HCT116 (cell line): ENCODE data around the gene CTRB2. TPM values are rescaled to one million over a fixed set of nuclear protein-coding genes. Genes with fewer than 3 reads are reported as not detected.

Experiments
- ATAC-seq: fragments of 200-7000 bp; cut with Tn5 transposase; 2 replicates; pipeline ENCODE4 v1.9.1; 2020; ENCODE audit warnings: mild to moderate bottlenecking, moderate library complexity
- BruUV-seq: library from RNA; stranded (reverse); fragments of 400-500 nt; replicated peaks from 2 replicates; lab custom pipeline; 2021; lab: Mats Ljungman, UMichigan
- CTCF ChIA-PET: fragments of 300-600 bp; sonication (Branson Sonifier 250); formaldehyde crosslinking; loops from one replicate; lab custom pipeline; 2021; ENCODE audit warnings: antibody characterized with exemption; lab: Charles Lee
- POLR2A ChIA-PET: fragments of 300-600, 350-600 bp; sonication (Branson Sonifier 250); formaldehyde crosslinking; loops from one replicate; lab custom pipeline; 2021; ENCODE audit warnings: antibody characterized with exemption; lab: Charles Lee
- RAD21 ChIA-PET, 2 experiments: fragments of 300-600 bp; sonication (Branson Sonifier 250); formaldehyde crosslinking; loops; one replicate each; lab custom pipeline; 2023; ENCODE audit warnings: low total read pairs in 2 of 2; ENCODE audit not compliant: uncharacterized antibody in 2 of 2, unreplicated experiment in 2 of 2, low non-redundant PET in 1 of 2; lab: Charles Lee
- DNase-seq: peaks from one replicate; pipeline ENCODE4 v3.0.0-alpha.2; 2010; ENCODE audit warnings: low read depth, low spot score
- H2AFZ ChIP-seq: fragments of 200-600 bp; shearing (Covaris generic), sonication (generic); 2 replicates; pipeline ENCODE4 v1.6.1; 2017; ENCODE audit warnings: low read depth, mixed run types, mixed read lengths, antibody characterized with exemption, low read length; ENCODE audit not compliant: poor library complexity, severe bottlenecking
- H3K27ac ChIP-seq: 2 replicates; pipeline ENCODE4 v1.5.1; 2012; ENCODE audit warnings: low read depth, low read length
- H3K27me3 ChIP-seq: fragments of 200-600 bp; sonication (generic); 2 replicates; pipeline ENCODE4 v1.6.1; 2016; ENCODE audit warnings: mixed run types, low read length, mixed read lengths; ENCODE audit not compliant: insufficient read depth
- H3K36me3 ChIP-seq, 2 experiments: fragments of 200-500 bp in 1 of 2; fragments of 200-600 bp in 1 of 2; sonication (Bioruptor generic) in 1 of 2; sonication (generic) in 1 of 2; 2 replicates each; pipeline versions ENCODE4 v1.5.1 to v1.6.1; 2014 to 2016; ENCODE audit warnings: low read length in 2 of 2, inconsistent platforms in 1 of 2, mixed read lengths in 1 of 2, mixed run types in 1 of 2; ENCODE audit not compliant: insufficient read depth in 2 of 2, control insufficient read depth in 1 of 2
- H3K4me1 ChIP-seq, 2 experiments: fragments of 200-600 bp in 1 of 2; sonication (generic) in 1 of 2; 2 replicates each; pipeline versions ENCODE4 v1.5.1 to v1.6.1; 2012 to 2017; ENCODE audit warnings: low read length in 2 of 2, inconsistent platforms in 1 of 2, mild to moderate bottlenecking in 1 of 2, mixed read lengths in 1 of 2, mixed run types in 1 of 2, moderate library complexity in 1 of 2; ENCODE audit not compliant: insufficient read depth in 2 of 2, control insufficient read depth in 1 of 2
- H3K4me2 ChIP-seq: fragments of 200-600 bp; sonication (generic); 2 replicates; pipeline ENCODE4 v1.6.1; 2017; ENCODE audit warnings: mixed run types, low read length, mixed read lengths
- H3K4me3 ChIP-seq, 2 experiments: fragments of 200-600 bp in 1 of 2; sonication (generic) in 1 of 2; replicated peaks in 1 of 2; 2 replicates each; pipeline ENCODE4 v1.5.1; 2011 to 2016; ENCODE audit warnings: low read length in 2 of 2, control low read depth in 1 of 2, low read depth in 1 of 2, mild to moderate bottlenecking in 1 of 2, mixed read lengths in 1 of 2, mixed run types in 1 of 2
- H3K79me2 ChIP-seq: fragments of 200-600 bp; sonication (generic); 2 replicates; pipeline ENCODE4 v1.6.1; 2017; ENCODE audit warnings: mild to moderate bottlenecking, mixed run types, low read length, moderate library complexity, mixed read lengths; ENCODE audit not compliant: insufficient read depth
- H3K9ac ChIP-seq: fragments of 200-600 bp; sonication (generic); 2 replicates; pipeline ENCODE4 v1.6.1; 2016; ENCODE audit warnings: low read length, mixed read lengths
- H3K9me2 ChIP-seq: fragments of 200-600 bp; sonication (generic), shearing (Covaris generic); 2 replicates; pipeline ENCODE4 v1.6.1; 2017; ENCODE audit warnings: mixed run types, mild to moderate bottlenecking, moderate library complexity; ENCODE audit not compliant: insufficient read depth
- H3K9me3 ChIP-seq, 2 experiments: fragments of 200-500 bp in 1 of 2; fragments of 200-600 bp in 1 of 2; sonication (Bioruptor generic) in 1 of 2; sonication (generic) in 1 of 2; 2 replicates each; pipeline ENCODE4 v1.6.1; 2014 to 2017; ENCODE audit warnings: low read length in 2 of 2, mixed read lengths in 2 of 2, inconsistent platforms in 1 of 2, low read depth in 1 of 2, mild to moderate bottlenecking in 1 of 2, mixed run types in 1 of 2, moderate library complexity in 1 of 2; ENCODE audit not compliant: control insufficient read depth in 1 of 2, insufficient read depth in 1 of 2
- H4K20me1 ChIP-seq: fragments of 200-600 bp; sonication (generic), shearing (Covaris generic); 2 replicates; pipeline ENCODE4 v1.6.1; 2017; ENCODE audit warnings: mixed run types, mild to moderate bottlenecking, moderate library complexity; ENCODE audit not compliant: insufficient read depth
- CBX3 ChIP-seq: IDR thresholded peaks from 2 replicates; pipeline ENCODE4 v1.6.1; 2012; ENCODE audit warnings: low read depth
- CEBPB ChIP-seq: IDR thresholded peaks from 2 replicates; pipeline ENCODE4 v1.6.1; 2012; ENCODE audit warnings: low read depth
- EGR1 ChIP-seq: IDR thresholded peaks from 2 replicates; pipeline ENCODE4 v1.6.1; 2012; ENCODE audit warnings: low read depth
- ELF1 ChIP-seq: IDR thresholded peaks from 2 replicates; pipeline ENCODE4 v1.6.1; 2012; ENCODE audit warnings: low read depth, borderline replicate concordance
- EZH2 ChIP-seq: fragments of 200-600 bp; sonication (generic); IDR thresholded peaks from 2 replicates; pipeline ENCODE4 v1.6.1; 2017; ENCODE audit warnings: antibody characterized with exemption, mixed run types
- FOSL1 ChIP-seq: IDR thresholded peaks from 2 replicates; pipeline ENCODE4 v1.6.1; 2012; ENCODE audit warnings: low read depth
- JUND ChIP-seq: IDR thresholded peaks from 2 replicates; pipeline ENCODE4 v1.6.1; 2012
- MAX ChIP-seq: IDR thresholded peaks from 2 replicates; pipeline ENCODE4 v1.6.1; 2012
- POLR2A ChIP-seq: IDR thresholded peaks from 2 replicates; pipeline ENCODE4 v1.7.0; 2011; ENCODE audit warnings: borderline replicate concordance; ENCODE audit not compliant: insufficient read depth, insufficient read length; ENCODE audit errors: extremely low read depth
- REST ChIP-seq: IDR thresholded peaks from 2 replicates; pipeline ENCODE4 v1.6.1; 2012; ENCODE audit warnings: low read depth
- SIN3A ChIP-seq: IDR thresholded peaks from 2 replicates; pipeline ENCODE4 v1.6.1; 2012; ENCODE audit warnings: low read depth
- SP1 ChIP-seq: IDR thresholded peaks from 2 replicates; pipeline ENCODE4 v1.6.1; 2012; ENCODE audit warnings: low read depth
- ZBTB33 ChIP-seq: IDR thresholded peaks from 2 replicates; pipeline ENCODE4 v1.6.1; 2011; ENCODE audit warnings: mild to moderate bottlenecking, low read length, moderate library complexity; ENCODE audit not compliant: insufficient replicate concordance; ENCODE audit errors: extremely low read depth
- ZFX ChIP-seq: fragments of 450-650 bp; IDR thresholded peaks from 2 replicates; pipeline ENCODE4 v1.6.1; 2017
- ZNF274 ChIP-seq: fragments of 200-500 bp; sonication (Bioruptor generic); IDR thresholded peaks from 2 replicates; pipeline ENCODE4 v1.6.1; 2014; ENCODE audit warnings: mild to moderate bottlenecking, low read depth, low read length, inconsistent platforms
- intact Hi-C: fragments of 100-400 bp; cut with micrococcal nuclease; formaldehyde crosslinking; loops from 2 replicates; pipeline ENCODE4 v1.10.0; 2022
- total RNA-seq: library from RNA; stranded (reverse); gene quantifications from one replicate; pipeline ENCODE4 v1.2.1, GENCODE V29; 2021; ENCODE audit not compliant: unreplicated experiment

Gene CTRB2
- total RNA-seq, 1 experiment from 2014 or later: 10.0 TPM

- no peaks in the 10 kb centered on the region for H3K27me3 ChIP-seq
- no peaks in the 10 kb centered on the region for H3K36me3 ChIP-seq
- no peak for ATAC-seq
- H3K4me2 ChIP-seq: no peak overlapping the region
- H3K9me2 ChIP-seq: no peaks in the 10 kb centered on the region
- intact Hi-C loops: no loop called here
- TF ChIP-seq ZNF274: no peak
- ChIA-PET POLR2A (no interaction called here), CTCF (no interaction called here), RAD21 (no interaction called here)
- no peak overlapping the region for H3K9ac ChIP-seq
- no TSS peak for BruUV-seq
- H3K9me3 ChIP-seq: peaks cover 13 to 31% of the 10 kb centered on the region in 2 experiments; a peak in 3 of 4 replicates
- H3K79me2 ChIP-seq: no peaks in the 10 kb centered on the region
- no peaks in the 10 kb centered on the region for H4K20me1 ChIP-seq
- no peak for DNase-seq
- no peaks in the 10 kb centered on the region for H3K4me1 ChIP-seq
- H3K27ac ChIP-seq: no peak overlapping the region
- no peak overlapping the region for H3K4me3 ChIP-seq
- H2AFZ ChIP-seq: no peak overlapping the region
Observed at GRCh38 chr16:75176926-75177325, 30.0 kb downstream of the CTRB2 start.

- Histone ChIP-seq H4K20me1 (no peaks in the 10 kb centered on the region), H3K9me3 (peaks cover 27 to 39% of the 10 kb centered on the region in 2 experiments; a peak in 3 of 4 replicates), H3K27me3 (no peaks in the 10 kb centered on the region), H3K36me3 (peaks cover 0 to 10% of the 10 kb centered on the region in 2 experiments; a peak in 1 of 4 replicates), H3K4me2 (no peak overlapping the region), H3K79me2 (no peaks in the 10 kb centered on the region), H3K9ac (no peak overlapping the region), H3K27ac (no peak overlapping the region), H3K4me3 (no peak overlapping the region), H3K4me1 (no peaks in the 10 kb centered on the region), H3K9me2 (no peaks in the 10 kb centered on the region), H2AFZ (no peak overlapping the region)
- DNase-seq: no peak
- no TSS peak for BruUV-seq
- ATAC-seq: no peak
- intact Hi-C loops: no loop called here
- ChIA-PET CTCF (no interaction called here), POLR2A (no interaction called here), RAD21 (no interaction called here)
- TF ChIP-seq ELF1: no peak
- no peak for TF ChIP-seq POLR2A
- no peak for TF ChIP-seq EGR1
- no peak for TF ChIP-seq REST
- no peak for TF ChIP-seq ZNF274
- no peak for TF ChIP-seq ZBTB33
- TF ChIP-seq SIN3A: no peak
- TF ChIP-seq MAX: no peak
- TF ChIP-seq JUND: no peak
- TF ChIP-seq FOSL1: no peak
- no peak for TF ChIP-seq ZFX
- TF ChIP-seq SP1: no peak
- no peak for TF ChIP-seq CEBPB
- TF ChIP-seq EZH2: no peak
- TF ChIP-seq CBX3: no peak
Observed at GRCh38 chr16:75175074-75175473, 31.9 kb downstream of the CTRB2 start.
